Measurements from ENCODE around the gene PDE11A. TPM values are rescaled to one million over a fixed set of nuclear protein-coding genes. Genes with fewer than 3 reads are reported as not detected.

PDE11A gene
- total and polyA plus RNA-seq, 2 experiments from 2014 or later, result 1.7 to 3.6 TPM

GRCh38 chr2:177592397-177592796 lies 480.2 kb downstream of the PDE11A start:
- no peaks in the 10 kb centered on the region for H3K9me3 ChIP-seq (ENCODE audit: low read depth)
- H3K4me1 ChIP-seq (ENCODE audit: low read depth), result peaks cover 7% of the 10 kb centered on the region
- no peaks in the 10 kb centered on the region for H3K27me3 ChIP-seq
- no peak for DNase-seq (ENCODE audit: low read depth in 1 of 2, low spot score in 1 of 2)
- no peak for TF ChIP-seq CTCF (IDR thresholded peaks at IDR 0.05; ENCODE audit: low read depth, low read length)
- H3K4me3 ChIP-seq, result no peak overlapping the region
- no peak overlapping the region for H3K27ac ChIP-seq
- H3K36me3 ChIP-seq, result no peaks in the 10 kb centered on the region

GRCh38 chr2:177589186-177589585 lies 483.4 kb downstream of the PDE11A start:
- Histone ChIP-seq H3K27ac (no peak overlapping the region), H3K9me3 (ENCODE audit: low read depth) (no peaks in the 10 kb centered on the region), H3K27me3 (no peaks in the 10 kb centered on the region), H3K4me1 (ENCODE audit: low read depth) (peaks cover 12% of the 10 kb centered on the region), H3K4me3 (no peak overlapping the region), H3K36me3 (no peaks in the 10 kb centered on the region)
- TF ChIP-seq CTCF (IDR thresholded peaks at IDR 0.05; ENCODE audit: low read depth, low read length), result no peak
- DNase-seq (ENCODE audit: low read depth in 1 of 2, low spot score in 1 of 2), result no peak

GRCh38 chr2:177588671-177589070 lies 483.9 kb downstream of the PDE11A start:
- no peaks in the 10 kb centered on the region for H3K36me3 ChIP-seq
- H3K27ac ChIP-seq, result no peak overlapping the region
- TF ChIP-seq CTCF (IDR thresholded peaks at IDR 0.05; ENCODE audit: low read depth, low read length), result no peak
- no peak for DNase-seq (ENCODE audit: low read depth in 1 of 2, low spot score in 1 of 2)
- H3K9me3 ChIP-seq (ENCODE audit: low read depth), result no peaks in the 10 kb centered on the region
- H3K4me3 ChIP-seq, result no peak overlapping the region
- H3K4me1 ChIP-seq (ENCODE audit: low read depth), result peaks cover 12% of the 10 kb centered on the region
- H3K27me3 ChIP-seq, result no peaks in the 10 kb centered on the region

- Histone ChIP-seq H3K36me3 (no peaks in the 10 kb centered on the region), H3K4me1 (ENCODE audit: low read depth) (peaks cover 12% of the 10 kb centered on the region), H3K9me3 (ENCODE audit: low read depth) (no peaks in the 10 kb centered on the region), H3K4me3 (no peak overlapping the region), H3K27ac (no peak overlapping the region), H3K27me3 (no peaks in the 10 kb centered on the region)
- no peak for TF ChIP-seq CTCF (IDR thresholded peaks at IDR 0.05; ENCODE audit: low read depth, low read length)
- DNase-seq (ENCODE audit: low read depth in 1 of 2, low spot score in 1 of 2), result no peak
These were observed 485.2 kb downstream of the PDE11A start for GRCh38 chr2:177587371-177587770.

- no peaks in the 10 kb centered on the region for H3K9me3 ChIP-seq (ENCODE audit: low read depth)
- H3K27ac ChIP-seq, result peak overlapping the region; percentile 21
- no peak overlapping the region for H3K4me3 ChIP-seq
- no peaks in the 10 kb centered on the region for H3K27me3 ChIP-seq
- DNase-seq (ENCODE audit: low read depth in 1 of 2, low spot score in 1 of 2), result no peak
- H3K4me1 ChIP-seq (ENCODE audit: low read depth), result peaks cover 12% of the 10 kb centered on the region
- no peak for TF ChIP-seq CTCF (IDR thresholded peaks at IDR 0.05; ENCODE audit: low read depth, low read length)
- H3K36me3 ChIP-seq, result no peaks in the 10 kb centered on the region
These were observed 486.4 kb downstream of the PDE11A start for GRCh38 chr2:177586154-177586553.
